Effector memory CD8-positive, alpha-beta T cell (primary cell): ENCODE data around the gene NDOR1.

Source experiments
- ATAC-seq: fragments of 150-1000 bp; cut with Tn5 transposase; replicated peaks from 2 replicates; pipeline ENCODE4 v1.10.0; 2021; ENCODE audit warnings: mild to moderate bottlenecking, moderate library complexity
- DNase-seq, 3 experiments: peaks; one replicate each; pipeline ENCODE4 v3.0.0; 2021
- H3K27ac Mint-ChIP-seq, 2 donors: one replicate each; pipeline ENCODE4 v1.8.0; 2022; ENCODE audit warnings: mild to moderate bottlenecking in 2 of 2, mixed read lengths in 2 of 2, moderate library complexity in 2 of 2
- H3K27me3 Mint-ChIP-seq, 2 donors: one replicate each; pipeline ENCODE4 v1.8.0; 2022; ENCODE audit warnings: mixed read lengths in 2 of 2
- H3K36me3 Mint-ChIP-seq: one replicate; pipeline ENCODE4 v1.8.0; 2022; ENCODE audit warnings: mild to moderate bottlenecking, moderate library complexity, mixed read lengths; ENCODE audit not compliant: insufficient read depth
- H3K4me1 Mint-ChIP-seq, 2 donors: one replicate each; pipeline ENCODE4 v1.8.0; 2022; ENCODE audit warnings: low read depth in 2 of 2, mixed read lengths in 2 of 2
- H3K4me3 Mint-ChIP-seq, 2 donors: one replicate each; pipeline ENCODE4 v1.8.0; 2022; ENCODE audit warnings: mild to moderate bottlenecking in 2 of 2, mixed read lengths in 2 of 2, moderate library complexity in 2 of 2
- H3K9me3 Mint-ChIP-seq, 2 donors: one replicate each; pipeline ENCODE4 v1.8.0; 2022; ENCODE audit warnings: mixed read lengths in 2 of 2

NDOR1 gene

GRCh38 chr9:137192859-137193258 is 12.6 kb upstream of the NDOR1 start:
- H3K27me3 Mint-ChIP-seq = no peaks in the 10 kb centered on the region
- no peak overlapping the region for H3K27ac Mint-ChIP-seq
- ATAC-seq (no peak), DNase-seq (no peak)
- peaks cover 16 to 18% of the 10 kb centered on the region in 2 donors for H3K4me1 Mint-ChIP-seq
- no peak overlapping the region for H3K4me3 Mint-ChIP-seq
- peaks cover 25% of the 10 kb centered on the region for H3K36me3 Mint-ChIP-seq
- no peaks in the 10 kb centered on the region for H3K9me3 Mint-ChIP-seq

GRCh38 chr9:137193771-137194170 is 11.7 kb upstream of the NDOR1 start:
- H3K4me3 Mint-ChIP-seq = no peak overlapping the region
- H3K4me1 Mint-ChIP-seq = peaks cover 16% of the 10 kb centered on the region in 2 donors
- no peak for DNase-seq
- no peak for ATAC-seq
- no peaks in the 10 kb centered on the region for H3K27me3 Mint-ChIP-seq
- H3K36me3 Mint-ChIP-seq = peaks cover 18% of the 10 kb centered on the region
- no peaks in the 10 kb centered on the region for H3K9me3 Mint-ChIP-seq
- H3K27ac Mint-ChIP-seq = no peak overlapping the region

GRCh38 chr9:137194388-137194787 is 11.1 kb upstream of the NDOR1 start:
- peaks cover 11% of the 10 kb centered on the region in 2 donors for H3K4me1 Mint-ChIP-seq
- H3K9me3 Mint-ChIP-seq = no peaks in the 10 kb centered on the region
- no peak overlapping the region for H3K4me3 Mint-ChIP-seq
- H3K36me3 Mint-ChIP-seq = peaks cover 16% of the 10 kb centered on the region
- no peak for ATAC-seq
- no peak overlapping the region for H3K27ac Mint-ChIP-seq
- DNase-seq = no peak
- no peaks in the 10 kb centered on the region for H3K27me3 Mint-ChIP-seq

- Mint-ChIP-seq H3K9me3 (no peaks in the 10 kb centered on the region), H3K27me3 (no peaks in the 10 kb centered on the region), H3K4me3 (no peak overlapping the region), H3K36me3 (peaks cover 16% of the 10 kb centered on the region), H3K4me1 (peaks cover 9% of the 10 kb centered on the region in 2 donors), H3K27ac (no peak overlapping the region)
- no peak for DNase-seq
- ATAC-seq = no peak
Measured at GRCh38 chr9:137194909-137195308, 10.6 kb upstream of the NDOR1 start.

GRCh38 chr9:137195525-137196220 is 9.8 kb upstream of the NDOR1 start:
- Mint-ChIP-seq H3K4me1 (peaks cover 6% of the 10 kb centered on the region in 2 donors), H3K27me3 (no peaks in the 10 kb centered on the region), H3K9me3 (no peaks in the 10 kb centered on the region)

GRCh38 chr9:137198051-137198901 is 7.2 kb upstream of the NDOR1 start:
- Mint-ChIP-seq H3K36me3 (peaks cover 8% of the 10 kb centered on the region), H3K27ac (no peak overlapping the region), H3K4me3 (no peak overlapping the region), H3K27me3 (no peaks in the 10 kb centered on the region), H3K4me1 (peaks cover 8 to 14% of the 10 kb centered on the region in 2 donors), H3K9me3 (no peaks in the 10 kb centered on the region)
- DNase-seq = no peak
- no peak for ATAC-seq

More at GRCh38 chr9:137195525-137196220, 9.8 kb upstream of the NDOR1 start:
- ATAC-seq = no peak
- Mint-ChIP-seq H3K4me3 (no peak overlapping the region), H3K36me3 (peaks cover 13% of the 10 kb centered on the region), H3K27ac (no peak overlapping the region)
- DNase-seq = no peak

GRCh38 chr9:137198902-137199283 is 6.6 kb upstream of the NDOR1 start:
- DNase-seq (no peak), ATAC-seq (no peak)
- no peaks in the 10 kb centered on the region for H3K9me3 Mint-ChIP-seq
- H3K27me3 Mint-ChIP-seq = no peaks in the 10 kb centered on the region
- H3K36me3 Mint-ChIP-seq = peaks cover 8% of the 10 kb centered on the region
- peaks cover 8 to 14% of the 10 kb centered on the region in 2 donors for H3K4me1 Mint-ChIP-seq
- peak overlapping the region in 1 of 2 donors; percentile 85 for H3K4me3 Mint-ChIP-seq
- no peak overlapping the region for H3K27ac Mint-ChIP-seq

GRCh38 chr9:137199411-137200121 is 5.9 kb upstream of the NDOR1 start:
- ATAC-seq (no peak), DNase-seq (no peak)
- peaks cover 15% of the 10 kb centered on the region for H3K36me3 Mint-ChIP-seq
- H3K4me3 Mint-ChIP-seq = peak overlapping the region; percentile 77 to 85
- H3K27ac Mint-ChIP-seq = peak overlapping the region in 1 of 2 donors; percentile 83
- no peaks in the 10 kb centered on the region for H3K27me3 Mint-ChIP-seq
- no peaks in the 10 kb centered on the region for H3K9me3 Mint-ChIP-seq
- H3K4me1 Mint-ChIP-seq = peaks cover 8 to 16% of the 10 kb centered on the region in 2 donors

- H3K9me3 Mint-ChIP-seq = no peaks in the 10 kb centered on the region
- ATAC-seq = peak; percentile 90
- peak within 1 kb of the TSS; percentile 81 to 89 for H3K27ac Mint-ChIP-seq
- H3K27me3 Mint-ChIP-seq = no peaks in the 10 kb centered on the region
- H3K36me3 Mint-ChIP-seq = peaks cover 25% of the 10 kb centered on the region
- peak; percentile 97 to 98 (median 97) for DNase-seq
- H3K4me1 Mint-ChIP-seq = peaks cover 8 to 20% of the 10 kb centered on the region in 2 donors
- H3K4me3 Mint-ChIP-seq = peak within 1 kb of the TSS; percentile 85
Measured at GRCh38 chr9:137200311-137201204, 4.9 kb upstream of the NDOR1 start, which contains the start of gene TPRN. TPRN (minus strand) TSS chr9:137200741; CDS start chr9:137200711, 30 bp downstream.

GRCh38 chr9:137201205-137201868 is 4.2 kb upstream of the NDOR1 start:
- Mint-ChIP-seq H3K27ac (peak overlapping the region; percentile 81 to 89), H3K4me3 (peak overlapping the region; percentile 85), H3K27me3 (no peaks in the 10 kb centered on the region), H3K36me3 (peaks cover 33% of the 10 kb centered on the region), H3K4me1 (peaks cover 14 to 27% of the 10 kb centered on the region in 2 donors), H3K9me3 (no peaks in the 10 kb centered on the region)
- ATAC-seq (no peak), DNase-seq (no peak)

- ATAC-seq (no peak), DNase-seq (no peak)
- Mint-ChIP-seq H3K27ac (no peak overlapping the region), H3K4me1 (peaks cover 29 to 40% of the 10 kb centered on the region in 2 donors), H3K9me3 (no peaks in the 10 kb centered on the region), H3K36me3 (peaks cover 40% of the 10 kb centered on the region), H3K4me3 (peak overlapping the region in 1 of 2 donors; percentile 85), H3K27me3 (no peaks in the 10 kb centered on the region)
Measured at GRCh38 chr9:137202966-137203365, 2.5 kb upstream of the NDOR1 start.

- DNase-seq (no peak), ATAC-seq (no peak)
- H3K9me3 Mint-ChIP-seq = no peaks in the 10 kb centered on the region
- peaks cover 40% of the 10 kb centered on the region for H3K36me3 Mint-ChIP-seq
- H3K27me3 Mint-ChIP-seq = no peaks in the 10 kb centered on the region
- H3K4me3 Mint-ChIP-seq = peak overlapping the region; percentile 91 to 94
- peaks cover 26 to 40% of the 10 kb centered on the region in 2 donors for H3K4me1 Mint-ChIP-seq
- peak overlapping the region; percentile 96 to 97 for H3K27ac Mint-ChIP-seq
Measured at GRCh38 chr9:137204731-137205125, 772 bp upstream of the NDOR1 start.
